ENCODE measurements around the gene GALNTL6.

GRCh38 chr4:172149329-172149728 lies 336.1 kb downstream of the GALNTL6 start:
- TF ChIP-seq CTCF (IDR thresholded peaks at IDR 0.05) (no peak), POLR2A (IDR thresholded peaks at IDR 0.05) (no peak)
